H1 (cell line): ENCODE data around the gene BRD8.

Experiments used
- EP300 ChIP-seq, 2 experiments: IDR thresholded peaks; 1 replicate in 1 of 2; 2 replicates in 1 of 2; pipeline ENCODE4 v1.6.1; 2011 to 2012; ENCODE audit warnings: low read depth in 2 of 2, low read length in 2 of 2, mild to moderate bottlenecking in 2 of 2, borderline replicate concordance in 1 of 2, inconsistent platforms in 1 of 2, moderate library complexity in 1 of 2
- EZH2 ChIP-seq: fragments of 200-600 bp; sonication (generic); IDR thresholded peaks from 2 replicates; pipeline ENCODE4 v1.7.1; 2012; ENCODE audit warnings: low read depth, mild to moderate bottlenecking, moderate library complexity, low read length, inconsistent platforms; ENCODE audit not compliant: severe bottlenecking
- HDAC6 ChIP-seq: IDR thresholded peaks from one replicate; pipeline ENCODE4 v1.7.1; 2012; ENCODE audit warnings: low read depth, mild to moderate bottlenecking, inconsistent platforms, low read length, moderate library complexity
- KDM5A ChIP-seq: fragments of 200-600 bp; IDR thresholded peaks from 2 replicates; pipeline ENCODE4 v1.7.1; 2012; ENCODE audit warnings: mild to moderate bottlenecking, low read length, inconsistent platforms, mixed read lengths
- MAFK ChIP-seq: IDR thresholded peaks from 2 replicates; pipeline ENCODE4 v1.6.1; 2012; ENCODE audit warnings: low read depth, mild to moderate bottlenecking, improper control_type of control experiment, low read length
- NRF1 ChIP-seq: IDR thresholded peaks from 2 replicates; pipeline ENCODE4 v1.6.1; 2011; ENCODE audit warnings: mild to moderate bottlenecking, low read depth, low read length, improper control_type of control experiment
- PHF8 ChIP-seq: fragments of 200-600 bp; sonication (generic); conservative IDR thresholded peaks from 2 replicates; pipeline ENCODE4 v1.7.1; 2012; ENCODE audit warnings: low read depth, mild to moderate bottlenecking, inconsistent platforms, low read length, moderate library complexity
- POLR2A ChIP-seq, 2 experiments: IDR thresholded peaks; 1 replicate in 1 of 2; 2 replicates in 1 of 2; pipeline ENCODE4 v1.6.1; 2011; ENCODE audit warnings: low read depth in 2 of 2, low read length in 2 of 2, mild to moderate bottlenecking in 2 of 2; ENCODE audit errors: control extremely low read depth in 1 of 2
- POLR2AphosphoS5 ChIP-seq: IDR thresholded peaks from 2 replicates; pipeline ENCODE4 v1.6.1; 2011; ENCODE audit warnings: low read depth, low read length
- RAD21 ChIP-seq, 2 experiments: IDR thresholded peaks in 1 of 2; conservative IDR thresholded peaks in 1 of 2; 2 replicates each; pipeline ENCODE4 v1.6.1; 2011; ENCODE audit warnings: low read depth in 2 of 2, low read length in 2 of 2, improper control_type of control experiment in 1 of 2, inconsistent platforms in 1 of 2, mild to moderate bottlenecking in 1 of 2, moderate library complexity in 1 of 2
- TAF7 ChIP-seq: optimal IDR thresholded peaks from 2 replicates; pipeline ENCODE3; 2011; ENCODE audit warnings: low read depth, mild to moderate bottlenecking, inconsistent platforms, low read length, moderate library complexity, borderline replicate concordance
- TBP ChIP-seq: IDR thresholded peaks from 2 replicates; pipeline ENCODE4 v1.6.1; 2011; ENCODE audit warnings: low read depth, low read length, improper control_type of control experiment
- TF ChIP-seq, protein P1 (sequence below), 3 experiments: IDR thresholded peaks; 1 replicate in 2 of 3; 2 replicates in 1 of 3; pipeline versions ENCODE4 v1.5.1 to v1.6.1; 2011; ENCODE audit warnings: low read length in 3 of 3, mild to moderate bottlenecking in 3 of 3, inconsistent platforms in 2 of 3, low read depth in 1 of 3, moderate library complexity in 1 of 3; ENCODE audit not compliant: insufficient read depth in 1 of 3; ENCODE audit errors: control extremely low read depth in 1 of 3
- TF ChIP-seq, protein P2 (sequence below): IDR thresholded peaks from 2 replicates; pipeline ENCODE4 v1.6.1; 2011; ENCODE audit warnings: low read depth, mild to moderate bottlenecking, low read length; ENCODE audit not compliant: insufficient read depth

DNA sequence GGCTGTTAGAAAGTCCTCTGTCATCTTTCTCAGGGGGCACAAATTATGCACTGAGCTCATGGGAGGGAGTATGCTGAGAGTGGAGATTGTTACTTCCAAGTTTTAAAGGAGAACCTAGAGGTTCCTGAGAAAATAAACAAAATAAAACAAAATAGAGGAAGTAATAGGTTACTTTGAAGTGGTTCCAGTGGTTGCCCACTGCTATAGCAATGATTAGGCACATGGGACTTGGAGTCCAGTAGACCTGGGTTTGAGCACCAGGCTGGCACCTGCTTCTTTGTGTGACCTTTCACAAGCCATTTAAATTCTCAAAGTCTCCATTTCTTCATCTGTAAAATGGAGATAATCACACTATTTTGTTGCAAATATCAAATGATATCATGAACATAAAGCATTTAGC lies 48.5 kb upstream of the BRD8 start:
- no peak for TF ChIP-seq POLR2AphosphoS5
- TF ChIP-seq PHF8 = no peak
- no peak for TF ChIP-seq RAD21 (IDR thresholded peaks at IDR 0.05 in 1 of 2, conservative IDR thresholded peaks at IDR 0.05 in 1 of 2; ENCODE audit: low read depth in 2 of 2, low read length in 2 of 2)
- TF ChIP-seq TAF7 = no peak
- no peak for TF ChIP-seq HDAC6
- no peak for TF ChIP-seq POLR2A (IDR thresholded peaks at IDR 0.05; ENCODE audit: control extremely low read depth in 1 of 2, low read depth in 2 of 2, low read length in 2 of 2)
- TF ChIP-seq, protein P1, sequence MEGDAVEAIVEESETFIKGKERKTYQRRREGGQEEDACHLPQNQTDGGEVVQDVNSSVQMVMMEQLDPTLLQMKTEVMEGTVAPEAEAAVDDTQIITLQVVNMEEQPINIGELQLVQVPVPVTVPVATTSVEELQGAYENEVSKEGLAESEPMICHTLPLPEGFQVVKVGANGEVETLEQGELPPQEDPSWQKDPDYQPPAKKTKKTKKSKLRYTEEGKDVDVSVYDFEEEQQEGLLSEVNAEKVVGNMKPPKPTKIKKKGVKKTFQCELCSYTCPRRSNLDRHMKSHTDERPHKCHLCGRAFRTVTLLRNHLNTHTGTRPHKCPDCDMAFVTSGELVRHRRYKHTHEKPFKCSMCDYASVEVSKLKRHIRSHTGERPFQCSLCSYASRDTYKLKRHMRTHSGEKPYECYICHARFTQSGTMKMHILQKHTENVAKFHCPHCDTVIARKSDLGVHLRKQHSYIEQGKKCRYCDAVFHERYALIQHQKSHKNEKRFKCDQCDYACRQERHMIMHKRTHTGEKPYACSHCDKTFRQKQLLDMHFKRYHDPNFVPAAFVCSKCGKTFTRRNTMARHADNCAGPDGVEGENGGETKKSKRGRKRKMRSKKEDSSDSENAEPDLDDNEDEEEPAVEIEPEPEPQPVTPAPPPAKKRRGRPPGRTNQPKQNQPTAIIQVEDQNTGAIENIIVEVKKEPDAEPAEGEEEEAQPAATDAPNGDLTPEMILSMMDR (IDR thresholded peaks at IDR 0.05; ENCODE audit: control extremely low read depth in 1 of 3, insufficient read depth in 1 of 3, low read depth in 1 of 3, low read length in 3 of 3) = no peak
- no peak for TF ChIP-seq EZH2
- TF ChIP-seq MAFK = no peak
- no peak for TF ChIP-seq TBP
- TF ChIP-seq, protein P2, sequence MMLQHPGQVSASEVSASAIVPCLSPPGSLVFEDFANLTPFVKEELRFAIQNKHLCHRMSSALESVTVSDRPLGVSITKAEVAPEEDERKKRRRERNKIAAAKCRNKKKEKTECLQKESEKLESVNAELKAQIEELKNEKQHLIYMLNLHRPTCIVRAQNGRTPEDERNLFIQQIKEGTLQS = no peak
- TF ChIP-seq EP300 (IDR thresholded peaks at IDR 0.05; ENCODE audit: borderline replicate concordance in 1 of 2, low read depth in 2 of 2, low read length in 2 of 2) = no peak
- TF ChIP-seq KDM5A = no peak
- no peak for TF ChIP-seq NRF1
